ENCODE results near the gene PICALM. TPM values are rescaled to one million over a fixed set of nuclear protein-coding genes. Genes with fewer than 3 reads are reported as not detected.

The PICALM gene
- total and polyA plus RNA-seq, 2 of the 13 experiments (the other 11 are each of a cell fraction or from before 2014, with no cell fraction given): 97.6 to 154 TPM

GRCh38 chr11:86067009-86067850, 1.7 kb downstream of the PICALM start (continued):
- TF ChIP-seq DDIT3 (CRISPR knock-in tag; IDR thresholded peaks at IDR 0.05) (no peak), SATB2 (CRISPR knock-in tag; IDR thresholded peaks at IDR 0.05) (no peak), ZNF501 (CRISPR knock-in tag; IDR thresholded peaks at IDR 0.05) (no peak), MEF2D (CRISPR knock-in tag; IDR thresholded peaks at IDR 0.05) (no peak), ZNF441 (CRISPR knock-in tag; IDR thresholded peaks at IDR 0.05; ENCODE audit: borderline replicate concordance) (no peak), HOMEZ (CRISPR knock-in tag; IDR thresholded peaks at IDR 0.05; ENCODE audit: low read depth) (no peak), ZNF550 (CRISPR knock-in tag; IDR thresholded peaks at IDR 0.05; ENCODE audit: borderline replicate concordance) (no peak), RCOR2 (CRISPR knock-in tag; IDR thresholded peaks at IDR 0.05) (peak; percentile 49; the same call in 1 of the 2 replicates), CHD2 (IDR thresholded peaks at IDR 0.05; ENCODE audit: low read depth, low read length) (no peak), HOXD1 (CRISPR knock-in tag; IDR thresholded peaks at IDR 0.05) (no peak), MTF2 (CRISPR knock-in tag; IDR thresholded peaks at IDR 0.05; ENCODE audit: borderline replicate concordance) (no peak), RFX1 (IDR thresholded peaks at IDR 0.05) (no peak), ZC3H4 (CRISPR knock-in tag; IDR thresholded peaks at IDR 0.05; ENCODE audit: borderline replicate concordance) (no peak), ATRX (CRISPR knock-in tag; IDR thresholded peaks at IDR 0.05; ENCODE audit: borderline replicate concordance) (no peak), PPARG (CRISPR knock-in tag; conservative IDR thresholded peaks at IDR 0.05) (peak; percentile 56), ARNTL (CRISPR knock-in tag; IDR thresholded peaks at IDR 0.05) (no peak), BATF2 (CRISPR knock-in tag; IDR thresholded peaks at IDR 0.05) (no peak), AFF4 (CRISPR knock-in tag; IDR thresholded peaks at IDR 0.05) (0 out of 2 replicates have a peak, but pooled peaks have one; percentile 30), FOXO4 (CRISPR knock-in tag; conservative IDR thresholded peaks at IDR 0.05) (no peak), ZNF496 (CRISPR knock-in tag; IDR thresholded peaks at IDR 0.05; ENCODE audit: insufficient replicate concordance) (no peak), ZNF138 (CRISPR knock-in tag; IDR thresholded peaks at IDR 0.05; ENCODE audit: low read depth) (no peak), CAMTA2 (CRISPR knock-in tag; IDR thresholded peaks at IDR 0.05; ENCODE audit: borderline replicate concordance) (no peak), TBL1XR1 (IDR thresholded peaks at IDR 0.05; ENCODE audit: borderline replicate concordance, low read length, partially characterized antibody) (no peak)
